Measurements from ENCODE around the gene ALDH4A1.

The ALDH4A1 gene, protein sequence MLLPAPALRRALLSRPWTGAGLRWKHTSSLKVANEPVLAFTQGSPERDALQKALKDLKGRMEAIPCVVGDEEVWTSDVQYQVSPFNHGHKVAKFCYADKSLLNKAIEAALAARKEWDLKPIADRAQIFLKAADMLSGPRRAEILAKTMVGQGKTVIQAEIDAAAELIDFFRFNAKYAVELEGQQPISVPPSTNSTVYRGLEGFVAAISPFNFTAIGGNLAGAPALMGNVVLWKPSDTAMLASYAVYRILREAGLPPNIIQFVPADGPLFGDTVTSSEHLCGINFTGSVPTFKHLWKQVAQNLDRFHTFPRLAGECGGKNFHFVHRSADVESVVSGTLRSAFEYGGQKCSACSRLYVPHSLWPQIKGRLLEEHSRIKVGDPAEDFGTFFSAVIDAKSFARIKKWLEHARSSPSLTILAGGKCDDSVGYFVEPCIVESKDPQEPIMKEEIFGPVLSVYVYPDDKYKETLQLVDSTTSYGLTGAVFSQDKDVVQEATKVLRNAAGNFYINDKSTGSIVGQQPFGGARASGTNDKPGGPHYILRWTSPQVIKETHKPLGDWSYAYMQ

DNA sequence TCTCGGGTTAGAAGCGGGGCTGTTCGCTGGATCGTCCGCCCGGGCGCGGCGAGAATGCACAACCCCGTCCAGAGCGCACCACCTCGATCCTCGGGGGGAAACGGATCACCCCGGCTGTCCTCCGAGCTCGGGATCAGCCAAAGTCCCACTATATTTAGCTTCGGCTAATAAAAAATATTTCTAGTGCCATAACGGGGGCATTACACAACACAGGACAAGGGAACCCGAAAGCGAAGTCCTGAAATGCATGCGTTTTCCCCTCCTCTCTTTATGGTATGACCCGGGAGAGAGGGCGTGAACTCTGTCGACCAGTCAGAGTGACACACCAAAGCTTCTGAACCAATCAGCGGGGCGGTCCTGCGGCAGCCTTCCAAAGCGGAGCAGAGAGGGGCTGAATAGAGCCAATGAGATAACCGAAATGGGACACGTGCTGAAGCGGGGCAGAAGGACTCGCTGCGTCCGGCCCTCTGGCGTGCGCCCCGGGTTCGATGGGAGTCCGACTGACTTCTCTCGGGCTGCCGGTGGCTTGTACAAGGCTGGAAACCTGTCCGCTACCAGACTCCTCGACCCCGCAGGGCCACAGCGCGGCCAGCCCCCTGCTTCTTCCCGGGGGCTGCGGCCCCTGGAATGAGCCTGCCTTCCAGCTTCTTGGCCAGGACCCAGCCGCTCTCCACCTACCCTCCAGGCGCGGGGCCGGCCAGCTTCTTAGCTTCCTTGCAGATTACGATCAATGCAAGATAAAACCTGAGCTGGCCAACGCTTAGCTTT, at the start of gene ALDH4A1:
Gene ALDH4A1 (minus strand): TSS at position 33 of the 768 bp plus-strand sequence. CDS start 32 bp downstream, at position 1.
- peak; percentile 96 to 97 for DNase-seq (ENCODE audit: low read depth in 2 of 2)

DNA sequence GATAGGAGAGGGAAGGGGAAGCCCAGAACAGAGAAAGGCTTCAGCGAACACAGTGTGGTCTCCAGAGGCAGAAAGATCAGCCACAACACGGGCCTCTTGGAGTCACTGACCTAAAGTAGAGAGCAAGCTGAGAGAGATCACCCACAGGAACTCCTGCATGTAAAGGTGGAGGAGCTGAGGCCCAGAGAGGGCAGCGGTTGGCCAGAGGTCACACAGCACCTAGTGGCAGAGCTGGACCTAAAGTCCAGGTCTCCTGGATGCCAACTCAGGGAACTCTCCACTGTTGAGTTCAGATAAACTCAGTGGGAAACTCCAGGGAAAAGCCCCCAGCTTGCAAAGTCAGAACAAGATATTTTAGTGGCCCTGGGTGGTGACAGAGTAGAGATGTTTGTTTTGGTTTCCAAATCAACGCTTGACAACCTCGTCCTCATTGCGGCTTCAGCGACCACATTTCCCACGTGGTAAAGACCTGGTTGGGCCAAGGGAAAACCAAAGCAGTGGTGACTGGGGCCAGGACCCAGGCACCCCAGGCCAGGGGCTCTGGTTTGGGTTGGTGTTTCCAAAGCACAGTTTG, 49.5 kb upstream of the ALDH4A1 start:
- DNase-seq (ENCODE audit: low read depth in 2 of 2), result no peak

DNA sequence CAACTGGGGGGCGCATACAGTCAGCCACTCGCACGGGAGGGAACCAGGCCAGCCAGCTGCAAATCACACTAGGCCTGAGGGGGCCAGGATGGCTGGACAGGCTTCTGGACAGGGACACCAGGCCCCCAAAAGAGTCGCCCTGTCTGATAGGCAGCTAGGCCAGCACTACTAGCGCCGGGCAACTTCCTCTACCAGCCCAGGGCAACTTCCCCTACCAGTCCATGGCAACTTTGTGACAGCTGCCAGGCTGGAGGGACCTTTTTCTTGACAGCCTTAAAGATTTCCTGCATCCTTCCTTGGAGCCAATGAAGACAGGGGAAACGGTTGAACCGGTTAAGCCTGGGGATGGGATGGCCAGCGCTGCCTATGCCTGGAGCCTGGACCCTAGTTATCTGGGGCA, 49.1 kb upstream of the ALDH4A1 start:
- DNase-seq (ENCODE audit: low read depth in 2 of 2), result no peak

DNA sequence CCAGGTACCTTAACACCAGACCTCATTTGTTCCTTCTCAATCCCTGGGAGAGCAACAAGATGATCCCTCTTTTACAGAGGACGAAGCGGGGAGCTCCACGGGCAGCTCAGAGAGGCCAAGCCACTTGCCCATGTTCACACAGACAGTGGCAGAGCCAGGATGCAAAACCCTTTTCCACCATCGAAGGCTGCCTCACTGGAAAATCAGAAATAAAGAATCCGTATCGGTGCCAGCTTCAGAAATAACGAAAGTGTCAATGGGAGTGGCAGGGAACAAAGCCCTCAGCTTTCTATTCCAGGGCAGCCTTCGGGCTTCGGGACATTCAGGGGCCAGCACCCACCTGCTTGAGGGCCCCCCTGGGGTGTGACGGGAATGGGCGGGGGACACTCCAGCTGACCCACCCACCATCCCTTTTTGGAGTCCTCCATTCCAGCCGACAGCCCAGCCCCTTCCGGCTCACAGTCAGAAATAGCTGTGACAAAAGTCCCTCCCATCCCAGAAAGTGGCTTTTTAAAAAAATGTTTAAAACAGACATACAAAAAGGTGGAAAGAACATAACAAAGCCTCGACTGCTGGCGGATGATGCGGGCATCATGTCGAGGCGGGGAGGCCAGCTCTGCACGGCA, 48.2 kb upstream of the ALDH4A1 start:
- DNase-seq (ENCODE audit: low read depth in 2 of 2), result no peak

DNA sequence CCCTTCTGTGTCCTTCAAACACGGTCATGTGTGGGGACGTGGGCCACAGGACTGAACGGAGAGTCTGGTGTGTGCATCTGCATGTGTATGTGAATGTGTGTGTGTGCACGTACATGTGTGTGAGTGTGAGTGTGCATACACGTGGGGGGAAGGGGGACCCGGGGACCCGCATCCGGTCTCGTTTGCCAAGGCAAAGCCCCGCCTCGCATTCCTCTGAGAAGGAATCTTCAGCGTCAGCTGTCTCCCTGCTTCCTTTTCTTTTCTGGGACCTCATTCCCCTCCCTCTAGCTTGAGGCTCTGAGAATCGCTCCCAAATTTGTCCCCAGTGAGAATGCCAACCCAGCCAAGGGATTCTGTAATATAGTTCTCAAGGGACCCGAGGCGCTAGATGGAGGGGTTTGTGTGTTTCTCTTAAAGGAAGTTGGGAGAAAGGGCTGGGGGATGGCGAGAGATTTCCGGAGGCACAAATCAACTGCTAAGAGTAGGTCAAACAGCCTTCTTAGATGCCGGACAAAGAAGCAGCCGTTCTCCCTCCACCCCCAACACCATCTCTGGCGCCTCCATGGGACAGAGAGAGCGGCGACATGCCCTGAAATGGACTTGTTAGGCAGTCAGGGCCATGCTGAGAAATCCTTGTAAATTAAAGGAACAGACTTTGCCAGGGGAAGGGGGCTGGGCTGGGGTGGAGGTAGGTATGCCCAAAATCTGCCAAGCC, 47.5 kb upstream of the ALDH4A1 start:
- DNase-seq (ENCODE audit: low read depth in 2 of 2), result peak in 1 of 2 experiments; percentile 64

DNA sequence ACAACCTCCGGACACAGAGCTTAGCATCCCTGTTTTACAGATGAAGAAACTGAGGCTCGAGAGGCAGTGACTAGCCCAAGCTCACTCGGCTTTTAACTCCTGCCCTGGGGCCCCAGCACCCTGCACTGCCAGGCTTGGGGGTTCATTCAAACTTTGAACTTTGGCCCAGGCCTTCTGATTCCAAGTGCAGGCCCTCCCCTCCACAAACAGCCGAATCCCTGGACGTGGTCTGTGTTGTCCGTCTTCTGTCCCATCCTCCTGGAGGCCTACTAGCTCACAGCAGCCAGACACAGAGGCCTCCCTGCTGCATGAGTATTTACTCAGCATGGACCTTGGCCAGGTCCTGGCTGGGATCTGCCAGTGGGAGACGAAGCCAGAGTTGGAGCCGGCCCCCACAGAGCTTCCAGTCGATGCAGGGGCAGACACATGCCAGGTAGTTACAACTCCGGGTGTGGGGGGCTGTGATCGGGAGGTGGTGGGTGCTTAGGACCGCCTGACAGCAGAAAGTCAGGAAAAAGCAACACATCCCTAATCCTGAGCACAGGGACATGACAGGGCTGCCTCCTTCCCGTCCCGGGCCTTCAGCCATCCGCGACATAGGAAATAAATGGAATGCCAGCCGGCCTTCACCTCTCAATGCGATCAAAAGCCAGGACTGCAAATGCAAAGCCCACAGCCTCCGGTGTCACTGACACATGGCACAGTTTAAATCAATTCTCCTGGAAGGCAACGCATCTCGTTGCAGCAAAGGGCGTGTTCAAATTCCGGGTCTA, 46.7 kb upstream of the ALDH4A1 start:
- peak in 1 of 2 experiments; percentile 44 for DNase-seq (ENCODE audit: low read depth in 2 of 2)

DNA sequence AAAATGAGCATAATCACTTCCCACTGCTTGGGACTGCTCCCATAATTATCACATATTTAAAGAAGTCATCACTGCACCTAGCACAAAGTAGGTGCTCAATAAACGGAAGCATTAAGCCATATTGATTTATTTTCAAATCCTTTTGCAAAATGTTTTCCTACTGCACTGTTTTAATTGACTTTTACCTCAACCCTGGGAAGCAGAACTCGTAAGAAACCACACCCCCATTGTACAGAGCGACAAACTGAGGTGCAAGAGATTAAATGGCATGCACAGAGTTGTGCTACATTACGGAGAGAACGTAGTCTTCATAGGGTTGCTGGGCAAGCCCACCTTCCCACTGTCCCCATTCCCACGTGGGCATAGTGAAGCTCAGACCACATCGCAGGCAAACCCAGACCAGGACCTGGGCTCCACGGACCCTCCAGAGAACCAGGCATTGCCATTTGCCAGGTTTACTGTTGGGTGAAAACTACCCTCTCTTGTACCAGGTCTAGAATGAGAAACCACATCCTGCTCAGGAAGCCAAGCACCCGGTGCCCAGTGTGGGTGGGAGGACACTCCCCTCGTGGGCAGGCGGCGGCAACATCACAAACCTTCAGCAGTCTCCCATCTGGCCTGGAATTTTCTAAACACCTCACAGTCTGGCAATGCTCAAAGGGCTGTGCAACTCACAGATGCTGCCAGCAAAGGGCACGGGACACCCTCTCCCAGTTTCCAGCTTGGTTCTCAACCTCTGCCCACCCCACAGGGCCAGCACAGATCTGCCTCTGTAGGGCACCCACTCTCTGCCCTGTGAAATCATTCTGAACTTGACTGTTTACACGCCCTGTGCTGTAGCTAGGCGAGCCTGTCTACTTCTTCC, 45.9 kb upstream of the ALDH4A1 start:
- DNase-seq (ENCODE audit: low read depth in 2 of 2), result no peak

DNA sequence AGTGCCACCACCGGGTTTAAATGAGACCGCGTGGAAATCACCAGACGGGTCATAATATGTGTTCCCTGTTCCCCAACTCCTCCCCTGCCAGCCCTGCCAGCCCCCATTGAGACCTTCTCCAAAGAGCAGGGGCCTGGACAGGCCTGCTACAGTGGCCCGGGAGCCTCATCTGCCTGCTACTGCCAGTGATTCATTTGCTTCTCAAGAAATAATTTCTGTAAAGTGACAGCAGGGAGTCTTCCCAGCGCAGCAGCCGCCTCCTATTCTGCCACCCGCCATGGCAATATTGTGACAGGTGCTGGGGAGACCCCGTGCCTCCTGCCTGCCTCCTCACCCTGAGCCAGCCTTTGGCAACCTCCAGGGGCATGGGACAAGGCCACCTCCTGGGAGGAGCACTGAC, 45.2 kb upstream of the ALDH4A1 start:
- DNase-seq (ENCODE audit: low read depth in 2 of 2), result no peak

DNA sequence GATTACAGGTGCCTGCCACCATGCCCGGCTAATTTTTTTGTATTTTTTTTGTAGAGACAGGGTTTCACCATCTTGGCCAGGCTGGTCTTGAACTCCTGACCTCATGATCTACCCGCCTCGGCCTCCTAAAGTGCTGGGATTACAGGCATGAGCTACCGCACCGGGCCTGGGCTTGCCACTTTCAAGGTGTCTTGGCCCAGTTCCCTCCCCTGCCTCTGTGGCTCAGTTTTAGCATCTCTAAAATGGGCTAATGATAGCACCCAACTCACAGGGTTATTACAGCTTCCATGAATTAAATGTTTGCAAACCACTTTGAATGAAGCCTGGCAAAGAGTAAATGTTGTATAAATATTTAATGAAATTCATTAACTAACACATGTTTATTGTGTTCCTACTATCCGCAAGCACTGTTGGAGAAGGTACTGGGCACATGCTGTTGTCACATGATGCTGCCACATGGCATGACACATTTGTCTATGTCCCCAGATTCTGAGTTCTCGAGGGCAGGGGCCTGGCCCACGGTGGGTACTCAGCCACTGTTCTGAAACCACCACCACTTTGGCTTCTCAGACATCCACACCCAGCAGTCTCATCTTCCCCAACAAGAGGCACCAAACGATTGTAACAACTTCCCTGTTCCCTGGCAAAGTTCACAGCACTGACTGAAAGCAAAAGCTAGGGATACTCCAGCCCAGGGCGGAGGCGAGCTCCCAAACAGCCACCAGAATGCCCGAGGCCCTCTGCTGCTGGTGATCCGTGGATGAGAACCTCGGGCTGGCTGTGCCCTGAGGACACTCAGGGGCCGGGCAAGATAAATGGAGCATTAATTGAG, 44.4 kb upstream of the ALDH4A1 start:
- no peak for DNase-seq (ENCODE audit: low read depth in 2 of 2)

DNA sequence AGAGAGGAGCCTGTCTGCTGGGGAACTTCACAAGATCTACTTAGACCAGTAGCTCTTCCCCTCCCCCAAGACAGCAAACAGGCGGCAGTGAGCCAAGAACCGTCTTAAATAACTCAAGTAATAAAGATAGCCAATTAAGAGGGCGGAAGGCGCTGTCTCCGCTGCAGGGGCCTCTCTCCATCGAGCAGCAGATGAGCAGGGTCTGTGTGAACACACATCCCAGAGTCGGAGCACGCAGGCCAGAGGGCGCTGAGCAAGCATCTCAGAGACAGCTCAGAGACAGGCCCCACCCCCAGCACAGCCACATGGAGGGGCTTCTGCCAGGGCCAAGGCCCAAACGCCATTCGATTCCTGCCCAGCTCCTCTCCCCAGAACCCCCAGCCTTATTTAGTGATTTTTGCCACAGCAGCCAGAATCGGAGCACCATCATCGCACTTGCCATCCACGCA, 43.1 kb upstream of the ALDH4A1 start:
- DNase-seq (ENCODE audit: low read depth in 2 of 2), result peak; percentile 86 to 88

DNA sequence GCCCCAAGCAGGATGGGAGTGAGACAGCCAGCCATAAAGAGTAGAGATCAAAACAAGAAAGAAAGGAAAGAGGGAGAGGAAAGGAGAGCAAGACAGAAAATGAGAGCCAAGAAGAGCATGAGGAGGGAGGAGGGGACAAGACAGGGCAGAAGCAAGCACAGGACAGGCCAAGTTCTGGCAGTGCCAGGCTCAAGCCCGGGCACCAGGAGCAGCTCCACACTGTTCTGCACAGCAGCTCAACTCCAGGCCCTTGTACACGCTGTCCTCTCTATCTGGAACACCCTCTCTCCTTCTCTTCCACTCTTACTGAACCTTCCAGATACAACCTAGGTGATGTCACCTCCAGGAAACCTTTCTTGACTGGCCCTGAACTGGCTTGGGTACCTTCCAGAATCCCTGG, 42.5 kb upstream of the ALDH4A1 start:
- no peak for DNase-seq (ENCODE audit: low read depth in 2 of 2)

DNA sequence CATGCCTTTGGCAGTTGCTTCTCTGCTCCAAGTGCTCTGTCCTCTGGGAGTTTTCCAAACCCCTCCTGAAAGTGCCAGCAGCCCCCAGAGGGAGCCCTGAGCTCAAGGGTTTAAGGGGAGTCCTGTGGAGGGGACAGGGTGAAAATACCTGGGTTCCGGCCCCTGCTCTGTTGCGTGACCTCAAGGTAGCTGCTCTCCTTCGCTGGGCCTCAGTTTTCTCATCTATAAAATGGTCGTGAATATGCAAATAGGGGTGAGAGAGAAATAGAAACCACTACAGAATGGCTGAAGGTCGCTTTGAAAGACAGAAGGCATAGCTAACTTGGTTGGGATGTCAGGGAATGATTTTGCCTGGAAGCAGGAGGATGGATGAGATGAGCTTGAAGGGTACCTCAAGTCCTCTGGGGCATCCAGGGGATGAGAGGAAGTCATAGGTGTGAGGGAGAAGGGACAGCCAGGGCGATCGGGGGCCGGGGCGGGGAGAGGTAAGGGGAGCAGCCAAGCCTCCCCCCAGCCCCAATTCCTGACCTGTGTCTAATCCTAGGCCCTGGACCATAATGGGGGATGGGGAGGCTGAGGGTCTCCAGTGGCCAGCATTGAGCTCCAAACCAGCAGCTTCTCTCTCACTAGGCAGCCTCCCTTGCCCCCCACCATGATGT, 41.7 kb upstream of the ALDH4A1 start:
- no peak for DNase-seq (ENCODE audit: low read depth in 2 of 2)

DNA sequence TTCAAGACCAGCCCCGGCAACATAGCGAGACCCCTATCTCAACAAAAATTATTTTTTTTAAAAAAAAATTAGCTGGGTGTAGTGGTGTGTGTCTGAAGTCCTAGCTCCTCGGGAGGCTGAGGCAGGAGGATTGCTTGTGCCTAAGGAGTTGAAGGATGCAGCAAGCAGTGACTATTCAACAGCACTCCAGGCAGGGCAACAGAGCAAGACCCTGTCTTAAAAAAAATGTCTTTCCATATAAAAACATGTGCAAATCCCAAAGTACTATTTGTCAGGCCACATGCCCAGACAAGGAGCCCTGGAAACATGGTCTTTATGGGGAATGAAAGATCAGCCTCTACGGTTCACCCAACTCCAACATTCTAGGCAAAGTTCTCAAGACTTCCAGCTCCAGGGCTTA, 40.8 kb upstream of the ALDH4A1 start:
- DNase-seq (ENCODE audit: low read depth in 2 of 2), result no peak

DNA sequence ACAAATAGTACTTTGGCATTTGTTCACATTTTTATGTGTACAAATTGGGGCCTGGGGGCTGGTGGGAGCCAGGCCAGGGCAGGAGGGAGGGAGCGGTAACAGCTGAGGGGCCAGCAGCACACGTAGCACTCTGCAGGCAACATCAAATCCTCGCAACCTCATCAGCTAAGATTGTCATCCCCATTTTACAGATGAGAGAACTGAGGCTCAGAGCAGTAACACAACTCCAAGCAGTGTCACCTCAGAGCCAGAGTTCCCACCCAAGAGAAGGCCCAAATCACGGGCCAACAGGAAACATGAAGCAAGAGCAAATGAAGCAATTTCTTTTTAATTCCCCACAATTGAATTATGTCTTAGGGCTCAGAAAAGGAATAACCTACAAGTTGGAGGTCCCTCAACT, 40.0 kb upstream of the ALDH4A1 start:
- no peak for DNase-seq (ENCODE audit: low read depth in 2 of 2)

DNA sequence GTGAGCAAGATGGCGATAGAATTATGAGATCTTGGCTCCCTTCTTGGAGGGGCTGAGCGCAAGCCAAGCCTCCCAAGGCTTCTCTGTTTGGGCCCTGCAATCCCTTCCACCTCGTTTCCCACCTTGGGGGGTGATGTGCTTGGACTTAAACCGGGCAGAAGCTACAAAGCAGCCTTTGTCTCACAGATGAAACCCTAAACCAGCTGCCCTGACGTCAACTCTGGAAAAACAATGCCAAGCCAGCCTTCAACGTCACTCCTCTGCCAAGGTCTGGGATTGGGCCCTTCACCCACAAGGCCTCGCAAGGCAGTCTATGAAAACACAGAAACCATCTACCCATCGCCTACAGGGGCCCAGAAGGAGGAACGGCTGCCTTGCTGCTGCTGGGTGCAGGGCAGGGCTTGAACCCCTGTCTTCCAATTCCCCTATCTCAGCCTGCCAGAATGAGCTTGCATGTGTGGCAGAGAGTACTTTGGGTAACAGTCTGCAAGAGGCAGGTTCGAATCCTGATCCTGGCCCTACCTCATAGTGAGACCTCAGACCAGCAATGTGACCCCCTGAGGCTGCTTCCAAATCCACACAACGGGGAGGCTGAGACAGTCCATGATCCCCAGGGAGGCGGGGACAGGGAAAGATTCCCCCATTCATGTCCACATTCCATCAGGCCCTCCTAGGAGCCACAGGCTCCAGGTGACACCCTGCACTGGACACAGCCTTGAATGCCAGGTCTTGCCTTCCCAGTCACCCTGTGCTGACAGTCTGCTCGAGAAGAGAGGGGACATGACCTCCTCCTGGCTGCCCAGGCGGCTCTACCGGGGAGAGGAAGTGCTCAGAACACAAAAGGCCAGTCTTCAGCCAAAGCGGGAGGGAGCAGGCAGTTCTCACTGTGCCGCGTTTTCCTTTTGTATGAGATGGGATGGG, 39.1 kb upstream of the ALDH4A1 start:
- no peak for DNase-seq (ENCODE audit: low read depth in 2 of 2)

DNA sequence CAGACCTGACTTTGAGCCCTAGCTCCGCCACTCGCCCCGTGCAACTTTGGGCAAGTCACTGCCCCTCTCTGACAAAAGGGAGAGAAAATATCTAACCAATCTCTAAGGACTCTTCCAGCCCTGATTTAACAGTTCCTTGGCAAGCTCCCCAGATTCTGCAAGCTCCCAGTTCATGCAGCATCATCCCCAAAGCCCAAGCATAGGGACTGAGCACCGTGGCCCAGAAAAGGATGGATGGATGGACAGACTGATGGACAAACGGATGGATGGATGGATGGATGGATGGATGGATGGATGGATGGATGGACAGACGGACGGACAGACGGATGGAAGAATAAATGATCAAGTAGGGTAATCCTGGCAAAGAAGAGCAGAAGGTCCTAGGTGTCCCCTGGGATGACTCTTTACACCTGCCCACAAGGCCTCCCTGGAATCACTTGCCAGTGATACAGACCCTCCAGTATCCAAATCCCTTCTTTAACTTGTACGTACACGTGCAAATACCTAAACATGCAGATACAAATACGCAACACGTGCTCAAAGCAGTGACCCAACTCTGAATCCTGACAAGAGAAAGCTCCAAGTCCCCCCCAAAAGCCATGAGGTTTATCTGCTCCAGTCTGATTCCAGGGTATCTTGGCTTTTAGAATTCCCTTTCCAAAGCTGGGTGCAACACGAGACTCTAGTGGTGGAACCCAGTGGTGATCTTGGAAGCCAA, 38.1 kb upstream of the ALDH4A1 start:
- no peak for DNase-seq (ENCODE audit: low read depth in 2 of 2)

Data from fibroblast of skin of left quadriceps (primary cell).